ENCODE data around the gene CELF4. TPM values are rescaled to one million over a fixed set of nuclear protein-coding genes. Genes with fewer than 3 reads are reported as not detected.

The CELF4 gene
- total RNA-seq, 2 donors from 2014 or later = 3.3 to 4.7 TPM

DNA sequence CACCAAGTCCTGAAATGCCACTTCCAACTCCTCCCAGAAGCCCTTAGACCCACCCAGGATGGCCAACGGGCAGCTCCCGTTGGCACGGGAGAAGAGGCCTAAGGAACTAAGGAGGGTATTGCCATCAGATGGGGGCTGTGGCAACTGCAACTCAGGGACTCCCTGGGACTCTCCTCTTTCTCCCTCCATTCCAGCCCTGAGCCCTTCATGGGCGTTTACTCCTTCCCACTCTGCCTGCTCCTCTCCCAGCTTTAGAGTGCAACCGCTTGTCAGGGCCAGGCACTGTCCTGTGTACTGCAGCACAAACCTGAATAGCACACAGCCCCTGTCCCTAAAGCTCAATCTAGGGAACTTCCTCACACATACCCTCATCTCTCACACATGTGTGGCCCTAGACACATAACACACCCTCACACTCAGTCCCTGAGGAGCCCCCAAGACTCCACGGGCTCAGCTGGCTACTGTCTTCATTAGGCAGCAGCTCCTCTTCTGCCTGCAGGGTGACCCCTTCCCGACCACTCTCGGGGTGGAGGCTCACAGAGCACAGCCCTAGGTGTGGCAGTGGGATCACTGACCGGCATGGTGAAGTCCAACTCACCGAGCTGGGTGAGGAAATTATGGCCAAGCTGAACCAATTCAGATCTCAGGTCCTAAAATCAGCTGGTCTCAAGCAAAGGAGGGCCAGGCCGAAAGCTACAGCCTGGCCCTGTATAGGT, 316.3 kb downstream of the CELF4 start:
- Histone ChIP-seq H3K4me3 (no peak overlapping the region), H3K27ac (no peak overlapping the region), H3K4me1 (peaks cover 15% of the 10 kb centered on the region), H3K27me3 (no peaks in the 10 kb centered on the region), H3K36me3 (replicated peaks in 1 of 2; ENCODE audit: insufficient read depth in 1 of 2, low read depth in 2 of 2) (no peaks in the 10 kb centered on the region), H3K9me3 (no peaks in the 10 kb centered on the region)
- no peak for DNase-seq
- no peak for TF ChIP-seq POLR2A (IDR thresholded peaks at IDR 0.05)
- TF ChIP-seq, protein P1, sequence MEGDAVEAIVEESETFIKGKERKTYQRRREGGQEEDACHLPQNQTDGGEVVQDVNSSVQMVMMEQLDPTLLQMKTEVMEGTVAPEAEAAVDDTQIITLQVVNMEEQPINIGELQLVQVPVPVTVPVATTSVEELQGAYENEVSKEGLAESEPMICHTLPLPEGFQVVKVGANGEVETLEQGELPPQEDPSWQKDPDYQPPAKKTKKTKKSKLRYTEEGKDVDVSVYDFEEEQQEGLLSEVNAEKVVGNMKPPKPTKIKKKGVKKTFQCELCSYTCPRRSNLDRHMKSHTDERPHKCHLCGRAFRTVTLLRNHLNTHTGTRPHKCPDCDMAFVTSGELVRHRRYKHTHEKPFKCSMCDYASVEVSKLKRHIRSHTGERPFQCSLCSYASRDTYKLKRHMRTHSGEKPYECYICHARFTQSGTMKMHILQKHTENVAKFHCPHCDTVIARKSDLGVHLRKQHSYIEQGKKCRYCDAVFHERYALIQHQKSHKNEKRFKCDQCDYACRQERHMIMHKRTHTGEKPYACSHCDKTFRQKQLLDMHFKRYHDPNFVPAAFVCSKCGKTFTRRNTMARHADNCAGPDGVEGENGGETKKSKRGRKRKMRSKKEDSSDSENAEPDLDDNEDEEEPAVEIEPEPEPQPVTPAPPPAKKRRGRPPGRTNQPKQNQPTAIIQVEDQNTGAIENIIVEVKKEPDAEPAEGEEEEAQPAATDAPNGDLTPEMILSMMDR (IDR thresholded peaks at IDR 0.05) = no peak
- ATAC-seq = no peak
- WGBS, 2 donors = 85 to 88% methylated on average over 9 to 11 of the region's 11 CpGs
- intact Hi-C loops (cut with DNase I) = no loop called here

GRCh38 chr18:37248281-37248680, 317.3 kb downstream of the CELF4 start:
- no peak for DNase-seq
- 82 to 88% methylated on average over 5 of the region's 5 CpGs for whole genome bisulfite sequencing, 2 donors
- Histone ChIP-seq H3K4me3 (no peak overlapping the region), H3K36me3 (replicated peaks in 1 of 2; ENCODE audit: insufficient read depth in 1 of 2, low read depth in 2 of 2) (no peaks in the 10 kb centered on the region), H3K27me3 (no peaks in the 10 kb centered on the region), H3K9me3 (no peaks in the 10 kb centered on the region), H3K4me1 (peaks cover 10% of the 10 kb centered on the region), H3K27ac (no peak overlapping the region)
- TF ChIP-seq, protein P1 (IDR thresholded peaks at IDR 0.05) = no peak
- no peak for TF ChIP-seq POLR2A (IDR thresholded peaks at IDR 0.05)
- no peak for ATAC-seq
- intact Hi-C loops (cut with DNase I) = no loop called here

- peaks cover 3% of the 10 kb centered on the region for H3K4me1 ChIP-seq
- no peaks in the 10 kb centered on the region for H3K36me3 ChIP-seq (replicated peaks in 1 of 2; ENCODE audit: insufficient read depth in 1 of 2, low read depth in 2 of 2)
- 89 to 95% methylated on average over 8 to 10 of the region's 10 CpGs for WGBS, 2 donors
- no peaks in the 10 kb centered on the region for H3K9me3 ChIP-seq
- H3K27ac ChIP-seq = no peak overlapping the region
- intact Hi-C loops (cut with DNase I) = no loop called here
- DNase-seq = no peak
- H3K27me3 ChIP-seq = no peaks in the 10 kb centered on the region
- TF ChIP-seq, protein P1 (IDR thresholded peaks at IDR 0.05) = no peak
- TF ChIP-seq POLR2A (IDR thresholded peaks at IDR 0.05) = no peak
- no peak overlapping the region for H3K4me3 ChIP-seq
- no peak for ATAC-seq
Measured at GRCh38 chr18:37247497-37248161, 318.0 kb downstream of the CELF4 start.

DNA sequence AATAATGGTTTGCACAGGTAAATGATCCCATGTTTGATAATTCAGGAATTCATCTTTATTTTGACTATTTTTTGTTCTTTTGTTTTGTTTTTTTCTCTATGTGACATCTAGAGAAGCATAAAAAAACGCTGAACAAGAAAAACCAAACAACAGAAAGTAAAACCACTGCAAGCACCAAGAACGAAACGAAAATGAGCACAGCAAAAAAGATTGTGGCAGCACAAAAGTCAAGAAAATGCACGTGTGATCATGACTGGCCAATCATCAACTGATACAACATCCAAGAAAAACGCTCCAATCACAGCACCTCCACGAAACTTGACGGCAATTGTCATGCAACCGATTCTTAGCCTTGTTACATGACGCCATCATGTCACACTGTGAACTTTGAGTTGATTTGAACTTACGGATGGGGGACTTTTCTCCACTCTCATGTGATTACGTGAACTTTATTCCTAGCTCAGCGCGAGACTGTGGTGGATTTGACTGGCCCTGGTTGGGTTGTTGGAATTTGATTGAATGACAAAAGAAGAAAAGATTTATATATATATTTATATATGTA, 318.7 kb downstream of the CELF4 start:
- Histone ChIP-seq H3K4me3 (no peak overlapping the region), H3K9me3 (no peaks in the 10 kb centered on the region), H3K27me3 (no peaks in the 10 kb centered on the region), H3K36me3 (replicated peaks in 1 of 2; ENCODE audit: insufficient read depth in 1 of 2, low read depth in 2 of 2) (no peaks in the 10 kb centered on the region), H3K27ac (no peak overlapping the region), H3K4me1 (no peaks in the 10 kb centered on the region)
- DNase-seq (no peak), ATAC-seq (no peak)
- TF ChIP-seq, protein P1 (IDR thresholded peaks at IDR 0.05) = no peak
- TF ChIP-seq POLR2A (IDR thresholded peaks at IDR 0.05) = no peak
- intact Hi-C loops (cut with DNase I) = no loop called here
- 90 to 91% methylated on average over 13 of the region's 13 CpGs for WGBS, 2 donors

Measured in body of pancreas (tissue), 4 donors.